PC-3 (cell line): ENCODE measurements around the gene XRCC2. TPM values are rescaled to one million over a fixed set of nuclear protein-coding genes. Genes with fewer than 3 reads are reported as not detected.

Experiments used
- ATAC-seq: fragments of 200-7000 bp; cut with Tn5 transposase; 2 replicates; pipeline ENCODE4 v1.9.1; 2020; ENCODE audit warnings: mild to moderate bottlenecking, moderate library complexity
- BruUV-seq: library from RNA; stranded (reverse); fragments of 400-500 nt; replicated peaks from 2 replicates; lab custom pipeline; 2021; lab: Mats Ljungman, UMichigan
- CTCF ChIA-PET: fragments of 300-600 bp; sonication (Branson Sonifier 250); formaldehyde crosslinking; loops from one replicate; lab custom pipeline; 2022; ENCODE audit warnings: antibody characterized with exemption; lab: Charles Lee
- POLR2A ChIA-PET: fragments of 300-600 bp; sonication (Branson Sonifier 250); formaldehyde crosslinking; loops from one replicate; lab custom pipeline; 2022; ENCODE audit warnings: antibody characterized with exemption; ENCODE audit not compliant: unreplicated experiment; lab: Charles Lee
- DNase-seq: peaks from one replicate; pipeline ENCODE4 v3.0.0-alpha.2; 2015
- H2AFZ ChIP-seq: fragments of 300-600 bp; sonication (generic); 2 replicates; pipeline ENCODE4 v1.6.0; 2016; ENCODE audit warnings: antibody characterized with exemption, low read length
- H3F3A ChIP-seq: fragments of 300-600 bp; sonication (generic); one replicate; pipeline ENCODE4 v1.6.0; 2017; ENCODE audit warnings: antibody characterized with exemption, low read length, control low read depth, mild to moderate bottlenecking; ENCODE audit not compliant: unreplicated experiment
- H3K27ac ChIP-seq: fragments of 300-600 bp; sonication (generic); 2 replicates; pipeline ENCODE4 v1.5.1; 2016; ENCODE audit warnings: mild to moderate bottlenecking, low read length
- H3K27me3 ChIP-seq: fragments of 300-600 bp; sonication (generic); 2 replicates; pipeline ENCODE4 v1.6.1; 2016; ENCODE audit warnings: low read length, mixed read lengths
- H3K36me3 ChIP-seq: fragments of 300-600 bp; sonication (generic); 2 replicates; pipeline ENCODE4 v1.6.1; 2016; ENCODE audit warnings: low read depth, mixed run types, low read length, mixed read lengths
- H3K4me1 ChIP-seq: fragments of 300-600 bp; sonication (generic); 2 replicates; pipeline ENCODE4 v1.5.1; 2016; ENCODE audit warnings: low read length; ENCODE audit not compliant: insufficient read depth
- H3K4me2 ChIP-seq: fragments of 300-600 bp; sonication (generic); 2 replicates; pipeline ENCODE4 v1.6.0; 2016; ENCODE audit warnings: low read length
- H3K4me3 ChIP-seq: fragments of 300-600 bp; sonication (generic); 2 replicates; pipeline ENCODE4 v1.5.1; 2016; ENCODE audit warnings: mild to moderate bottlenecking, low read length, mixed read lengths
- H3K79me2 ChIP-seq: fragments of 300-600 bp; sonication (generic); 2 replicates; pipeline ENCODE4 v1.6.1; 2017; ENCODE audit warnings: low read length, mixed read lengths
- H3K9ac ChIP-seq: fragments of 300-600 bp; sonication (generic); 2 replicates; pipeline ENCODE4 v1.6.0; 2016; ENCODE audit warnings: mild to moderate bottlenecking, low read length
- H3K9me2 ChIP-seq: fragments of 300-600 bp; sonication (generic); replicated peaks from 2 replicates; pipeline ENCODE4 v1.6.1; 2016; ENCODE audit warnings: mixed run types, low read length, mixed read lengths
- H3K9me3 ChIP-seq: fragments of 300-600 bp; sonication (generic); 2 replicates; pipeline ENCODE4 v1.6.1; 2016; ENCODE audit warnings: low read length, mixed read lengths
- H4K20me1 ChIP-seq: fragments of 300-600 bp; sonication (generic); 2 replicates; pipeline ENCODE4 v1.6.1; 2016; ENCODE audit warnings: low read length, mixed read lengths
- CTCF ChIP-seq: fragments of 300-600 bp; sonication (generic); conservative IDR thresholded peaks from 2 replicates; pipeline ENCODE4 v1.5.1; 2017; ENCODE audit warnings: antibody characterized with exemption, low read depth, mild to moderate bottlenecking, low read length
- EZH2 ChIP-seq: fragments of 300-600 bp; sonication (generic); IDR thresholded peaks from one replicate; pipeline ENCODE4 v1.6.1; 2017; ENCODE audit warnings: antibody characterized with exemption, mild to moderate bottlenecking, low read length; ENCODE audit not compliant: unreplicated experiment
- EZH2phosphoT487 ChIP-seq: fragments of 300-600 bp; sonication (generic); IDR thresholded peaks from 2 replicates; pipeline ENCODE4 v1.6.1; 2018; ENCODE audit warnings: mild to moderate bottlenecking, antibody characterized with exemption, low read length, borderline replicate concordance
- intact Hi-C: fragments of 100-400 bp; cut with micrococcal nuclease; formaldehyde crosslinking; loops from 2 replicates; pipeline ENCODE4 v1.9.0; 2023
- total RNA-seq: library from RNA; depleted of rRNA; stranded (reverse); fragments of >200 nt; gene quantifications from 2 replicates; pipeline ENCODE4 v1.2.3, GENCODE V29; 2014

XRCC2 gene
- total RNA-seq, 1 experiment from 2014 or later: 18.7 TPM

- Histone ChIP-seq H3K27ac (no peak overlapping the region), H3F3A (no peaks in the 10 kb centered on the region), H3K4me2 (no peak overlapping the region), H3K4me1 (no peaks in the 10 kb centered on the region), H3K36me3 (peaks cover 28% of the 10 kb centered on the region), H3K9me2 (no peaks in the 10 kb centered on the region), H3K79me2 (peaks cover 87% of the 10 kb centered on the region), H3K27me3 (no peaks in the 10 kb centered on the region), H3K4me3 (no peak overlapping the region), H4K20me1 (0 out of 2 replicates have a peak, but pooled peaks cover 5% of the 10 kb centered on the region), H3K9me3 (no peaks in the 10 kb centered on the region), H3K9ac (no peak overlapping the region), H2AFZ (no peak overlapping the region)
- intact Hi-C loops: no loop called here
- ChIA-PET CTCF (no interaction called here), POLR2A (no interaction called here)
- BruUV-seq: no TSS peak
- DNase-seq (no peak), ATAC-seq (no peak)
- TF ChIP-seq EZH2phosphoT487 (no peak), EZH2 (no peak), CTCF (no peak)
Observed at GRCh38 chr7:152667958-152668357, 8.0 kb downstream of the XRCC2 start.

- BruUV-seq: no TSS peak
- Histone ChIP-seq H3K9me2 (no peaks in the 10 kb centered on the region), H3K9ac (no peak overlapping the region), H3K4me1 (no peaks in the 10 kb centered on the region), H4K20me1 (0 out of 2 replicates have a peak, but pooled peaks cover 5% of the 10 kb centered on the region), H3K4me2 (no peak overlapping the region), H3K9me3 (no peaks in the 10 kb centered on the region), H3K27ac (no peak overlapping the region), H3K36me3 (peaks cover 23% of the 10 kb centered on the region), H2AFZ (no peak overlapping the region), H3K4me3 (no peak overlapping the region), H3F3A (no peaks in the 10 kb centered on the region), H3K27me3 (no peaks in the 10 kb centered on the region), H3K79me2 (peaks cover 74% of the 10 kb centered on the region)
- POLR2A ChIA-PET: no interaction called here
- CTCF ChIA-PET: no interaction called here
- TF ChIP-seq CTCF (no peak), EZH2phosphoT487 (no peak), EZH2 (no peak)
- DNase-seq (no peak), ATAC-seq (no peak)
- intact Hi-C loops: no loop called here
Observed at GRCh38 chr7:152666078-152666477, 9.9 kb downstream of the XRCC2 start.

DNA sequence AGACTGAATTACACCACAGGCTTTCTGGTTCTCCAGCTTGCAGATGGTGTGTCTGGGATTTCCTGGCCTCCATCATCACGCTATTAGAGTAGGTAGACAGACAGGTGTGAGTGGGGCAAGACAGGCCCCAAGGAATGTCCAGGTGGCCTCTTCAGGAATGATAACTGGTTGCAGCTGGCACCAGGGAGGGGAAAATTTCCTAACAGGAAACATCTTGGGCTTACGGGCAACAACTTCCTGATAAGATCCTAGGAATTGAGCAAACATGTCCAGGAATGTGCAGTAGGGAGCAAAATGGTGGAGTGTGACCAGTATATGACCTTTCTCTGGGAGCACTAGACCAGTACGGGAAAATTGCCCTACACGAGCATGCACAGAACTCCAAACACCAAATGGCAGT, 11.3 kb downstream of the XRCC2 start:
- H3K27me3 ChIP-seq: no peaks in the 10 kb centered on the region
- H3K27ac ChIP-seq: no peak overlapping the region
- H3K4me1 ChIP-seq: no peaks in the 10 kb centered on the region
- intact Hi-C loops: no loop called here
- DNase-seq (no peak), ATAC-seq (no peak)
- CTCF ChIA-PET: no interaction called here
- POLR2A ChIA-PET: no interaction called here
- H3K9me3 ChIP-seq: no peaks in the 10 kb centered on the region
- no peak for TF ChIP-seq CTCF
- no peak for TF ChIP-seq EZH2phosphoT487
- TF ChIP-seq EZH2: no peak
- H2AFZ ChIP-seq: no peak overlapping the region
- no peak overlapping the region for H3K4me2 ChIP-seq
- H4K20me1 ChIP-seq: 0 out of 2 replicates have a peak, but pooled peaks cover 5% of the 10 kb centered on the region
- no peaks in the 10 kb centered on the region for H3K9me2 ChIP-seq
- H3K9ac ChIP-seq: no peak overlapping the region
- H3F3A ChIP-seq: no peaks in the 10 kb centered on the region
- no peak overlapping the region for H3K4me3 ChIP-seq
- peaks cover 65% of the 10 kb centered on the region for H3K79me2 ChIP-seq
- H3K36me3 ChIP-seq: peaks cover 24% of the 10 kb centered on the region
- no TSS peak for BruUV-seq
